T-cell (primary cell): ENCODE data around the gene STARD13. TPM values are rescaled to one million over a fixed set of nuclear protein-coding genes. Genes with fewer than 3 reads are reported as not detected.

ENCODE experiments used
- ATAC-seq, 4 experiments: fragments of 200-7000 bp in 3 of 4; fragments of 150-1000 bp in 1 of 4; cut with Tn5 transposase; replicated peaks in 1 of 4; 1 replicate in 3 of 4; 2 replicates in 1 of 4; pipeline ENCODE4 v1.10.0; 2021; ENCODE audit warnings: moderate library complexity in 3 of 4, mild to moderate bottlenecking in 2 of 4, moderate number of reproducible peaks in 1 of 4
- CTCF ChIA-PET, 2 donors: fragments of 300-600 bp; sonication (Branson Sonifier 250); formaldehyde crosslinking; loops; one replicate each; lab custom pipeline; 2022; ENCODE audit warnings: antibody characterized with exemption in 2 of 2; lab: Charles Lee
- POLR2A ChIA-PET, 2 donors: fragments of 300-600 bp; sonication (Branson Sonifier 250); formaldehyde crosslinking; loops; one replicate each; lab custom pipeline; 2022; ENCODE audit warnings: antibody characterized with exemption in 2 of 2; lab: Charles Lee
- DNase-seq, 35 experiments: peaks; one replicate each; pipeline versions ENCODE4 v3.0.0 to v3.0.0-alpha.2; 2013 to 2023
- H3K27ac ChIP-seq: one replicate; pipeline ENCODE4 v1.5.1; 2013; ENCODE audit warnings: low read length
- H3K27me3 ChIP-seq, 2 experiments: replicated peaks in 1 of 2; 1 replicate in 1 of 2; 2 replicates in 1 of 2; pipeline versions ENCODE4 v1.6.1 to v1.7.0; 2013; ENCODE audit warnings: low read length in 1 of 2, mixed read lengths in 1 of 2; ENCODE audit not compliant: control insufficient read depth in 2 of 2, insufficient read depth in 2 of 2; ENCODE audit errors: extremely low read depth in 1 of 2
- H3K36me3 ChIP-seq, 2 donors: 1 replicate in 1 of 2; 2 replicates in 1 of 2; pipeline versions ENCODE4 v1.6.1 to v1.7.0; 2013; ENCODE audit warnings: low read length in 1 of 2; ENCODE audit not compliant: control insufficient read depth in 2 of 2, insufficient read depth in 1 of 2; ENCODE audit errors: extremely low read depth in 1 of 2
- H3K4me1 ChIP-seq, 2 experiments: 1 replicate in 1 of 2; 2 replicates in 1 of 2; pipeline versions ENCODE4 v1.6.1 to v1.7.0; 2013; ENCODE audit warnings: low read length in 2 of 2, mixed read lengths in 1 of 2; ENCODE audit not compliant: insufficient read depth in 2 of 2, control insufficient read depth in 1 of 2; ENCODE audit errors: extremely low read depth in 1 of 2
- H3K4me3 ChIP-seq, 2 donors: 1 replicate in 1 of 2; 2 replicates in 1 of 2; pipeline versions ENCODE4 v1.5.1 to v1.7.0; 2013; ENCODE audit warnings: mild to moderate bottlenecking in 2 of 2, low read length in 1 of 2, moderate library complexity in 1 of 2; ENCODE audit not compliant: control insufficient read depth in 1 of 2; ENCODE audit errors: extremely low read depth in 1 of 2
- H3K9me3 ChIP-seq: 2 replicates; pipeline ENCODE4 v1.7.0; 2013
- H3K27ac Mint-ChIP-seq, 2 donors: one replicate each; pipeline ENCODE4 v1.8.0; 2020 to 2021; ENCODE audit warnings: mild to moderate bottlenecking in 2 of 2, mixed read lengths in 2 of 2
- H3K27me3 Mint-ChIP-seq, 2 donors: one replicate each; pipeline ENCODE4 v1.8.0; 2021 to 2022; ENCODE audit warnings: mixed read lengths in 2 of 2
- H3K36me3 Mint-ChIP-seq: one replicate; pipeline ENCODE4 v1.8.0; 2021; ENCODE audit warnings: mixed read lengths
- H3K4me1 Mint-ChIP-seq, 3 donors: one replicate each; pipeline ENCODE4 v1.8.0; 2020 to 2022; ENCODE audit warnings: mixed read lengths in 3 of 3, mild to moderate bottlenecking in 1 of 3
- H3K4me3 Mint-ChIP-seq, 3 donors: one replicate each; pipeline ENCODE4 v1.8.0; 2020 to 2022; ENCODE audit warnings: mild to moderate bottlenecking in 3 of 3, mixed read lengths in 3 of 3, moderate library complexity in 3 of 3
- H3K9me3 Mint-ChIP-seq, 3 donors: one replicate each; pipeline ENCODE4 v1.8.0; 2020 to 2022; ENCODE audit warnings: mixed read lengths in 3 of 3
- WGBS: methylation state at CpG from one replicate; pipeline ENCODE4 v1.1.5; 2013; ENCODE audit warnings: missing lambda C conversion rate; ENCODE audit not compliant: insufficient coverage; 5-methylcytosine and 5-hydroxymethylcytosine counted together
- total RNA-seq, 35 experiments: library from RNA in 6 of 35; stranded (reverse) in 6 of 35; fragments of 120-200 nt in 1 of 35; gene quantifications; one replicate each; pipeline versions ENCODE4 v1.2.1 to v1.2.4 and lab custom pipeline; 2013 to 2026

Gene STARD13
- total RNA-seq, 5 donors from 2014 or later (not counting 1 experiment from before 2014, with no cell fraction given), result 0.39 to 0.53 (median 0.44) TPM; not detected in 2

DNA sequence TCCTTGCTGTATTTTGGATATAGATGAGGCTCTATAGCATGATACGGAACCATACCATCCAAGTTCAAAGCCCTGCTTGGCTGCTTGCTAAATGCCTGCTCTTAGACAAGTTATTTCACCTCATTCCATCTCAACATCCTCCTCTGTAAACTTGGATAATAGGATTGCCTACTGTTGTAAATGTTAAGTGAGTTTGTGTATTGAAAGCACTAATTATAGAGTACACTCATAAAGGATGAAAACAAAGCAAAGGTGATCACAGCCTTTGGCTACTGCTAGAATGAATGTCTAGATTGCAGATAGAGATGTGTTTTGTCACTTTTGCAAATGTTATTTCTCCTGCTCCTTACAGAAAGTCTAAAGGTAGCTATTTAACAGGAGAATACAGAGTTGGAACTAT, 34.3 kb upstream of the STARD13 start:
- POLR2A ChIA-PET, result no interaction called here
- CTCF ChIA-PET, result no interaction called here
- H3K36me3 ChIP-seq, result no peaks in the 10 kb centered on the region
- Mint-ChIP-seq H3K4me3 (no peak overlapping the region), H3K36me3 (no peaks in the 10 kb centered on the region), H3K27ac (no peak overlapping the region), H3K27me3 (peaks cover 6 to 11% of the 10 kb centered on the region in 2 donors), H3K9me3 (peaks cover 0 to 7% (median 0%) of the 10 kb centered on the region in 3 donors), H3K4me1 (no peaks in the 10 kb centered on the region)
- H3K27me3 ChIP-seq, result no peaks in the 10 kb centered on the region
- DNase-seq (no peak), ATAC-seq (no peak)
- no peak overlapping the region for H3K4me3 ChIP-seq
- H3K4me1 ChIP-seq, result no peaks in the 10 kb centered on the region
- no peak overlapping the region for H3K27ac ChIP-seq
- H3K9me3 ChIP-seq, result no peaks in the 10 kb centered on the region
- no CpG with 5 or more reads among the region's 1 CpG for WGBS

DNA sequence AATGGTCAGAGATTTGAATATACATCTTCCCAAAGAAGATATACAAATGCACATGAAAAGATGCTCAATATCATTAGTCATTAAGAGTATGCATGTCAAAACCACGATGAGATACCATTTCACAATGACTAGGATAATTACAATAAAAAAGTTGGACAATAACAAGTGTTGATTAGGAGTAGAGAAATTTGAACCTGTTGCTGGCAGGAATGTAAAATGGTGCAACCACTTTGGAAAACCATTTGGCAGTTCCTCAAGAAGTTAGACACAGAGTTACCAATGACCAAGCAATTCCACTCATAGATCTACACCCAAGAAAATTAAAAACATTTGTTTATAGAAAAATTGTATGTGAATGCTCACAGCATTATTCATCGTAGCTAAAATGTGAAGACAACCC, 33.2 kb upstream of the STARD13 start:
- H3K36me3 Mint-ChIP-seq, result no peaks in the 10 kb centered on the region
- ChIA-PET POLR2A (no interaction called here), CTCF (no interaction called here)
- H3K4me3 ChIP-seq, result no peak overlapping the region
- H3K4me1 Mint-ChIP-seq, result no peaks in the 10 kb centered on the region
- H3K27me3 Mint-ChIP-seq, result peaks cover 6 to 11% of the 10 kb centered on the region in 2 donors
- DNase-seq, result no peak
- H3K4me1 ChIP-seq, result no peaks in the 10 kb centered on the region
- no peaks in the 10 kb centered on the region for H3K27me3 ChIP-seq
- no peak overlapping the region for H3K4me3 Mint-ChIP-seq
- no CpG with 5 or more reads among the region's 2 CpGs for WGBS
- no peak for ATAC-seq
- no peak overlapping the region for H3K27ac Mint-ChIP-seq
- no peaks in the 10 kb centered on the region for H3K36me3 ChIP-seq
- H3K27ac ChIP-seq, result no peak overlapping the region
- no peaks in the 10 kb centered on the region for H3K9me3 ChIP-seq
- peaks cover 0 to 7% (median 0%) of the 10 kb centered on the region in 3 donors for H3K9me3 Mint-ChIP-seq

GRCh38 chr13:33318037-33318436, 32.5 kb upstream of the STARD13 start:
- no CpG with 5 or more reads among the region's 3 CpGs for WGBS
- ChIA-PET CTCF (no interaction called here), POLR2A (no interaction called here)
- peaks cover 0 to 7% (median 0%) of the 10 kb centered on the region in 3 donors for H3K9me3 Mint-ChIP-seq
- H3K4me1 Mint-ChIP-seq, result no peaks in the 10 kb centered on the region
- H3K27ac Mint-ChIP-seq, result no peak overlapping the region
- no peak overlapping the region for H3K4me3 Mint-ChIP-seq
- DNase-seq, result no peak
- Histone ChIP-seq H3K4me1 (no peaks in the 10 kb centered on the region), H3K27me3 (no peaks in the 10 kb centered on the region), H3K27ac (no peak overlapping the region), H3K9me3 (no peaks in the 10 kb centered on the region), H3K4me3 (no peak overlapping the region), H3K36me3 (no peaks in the 10 kb centered on the region)
- no peak for ATAC-seq
- no peaks in the 10 kb centered on the region for H3K36me3 Mint-ChIP-seq
- peaks cover 4 to 15% of the 10 kb centered on the region in 2 donors for H3K27me3 Mint-ChIP-seq

GRCh38 chr13:33316890-33317289, 31.3 kb upstream of the STARD13 start:
- H3K4me3 Mint-ChIP-seq, result no peak overlapping the region
- POLR2A ChIA-PET, result no interaction called here
- DNase-seq (no peak), ATAC-seq (no peak)
- CTCF ChIA-PET, result no interaction called here
- H3K27me3 Mint-ChIP-seq, result peaks cover 4 to 15% of the 10 kb centered on the region in 2 donors
- H3K9me3 Mint-ChIP-seq, result peaks cover 0 to 7% (median 0%) of the 10 kb centered on the region in 3 donors
- Histone ChIP-seq H3K27me3 (no peaks in the 10 kb centered on the region), H3K9me3 (no peaks in the 10 kb centered on the region), H3K4me3 (no peak overlapping the region), H3K36me3 (no peaks in the 10 kb centered on the region), H3K27ac (no peak overlapping the region), H3K4me1 (no peaks in the 10 kb centered on the region)
- H3K36me3 Mint-ChIP-seq, result no peaks in the 10 kb centered on the region
- WGBS, result 33% methylated on average over 1 of the region's 1 CpG
- no peak overlapping the region for H3K27ac Mint-ChIP-seq
- no peaks in the 10 kb centered on the region for H3K4me1 Mint-ChIP-seq

- H3K27ac Mint-ChIP-seq, result no peak overlapping the region
- H3K9me3 ChIP-seq, result no peaks in the 10 kb centered on the region
- H3K27ac ChIP-seq, result no peak overlapping the region
- H3K9me3 Mint-ChIP-seq, result peaks cover 0 to 7% (median 0%) of the 10 kb centered on the region in 3 donors
- no peaks in the 10 kb centered on the region for H3K36me3 Mint-ChIP-seq
- H3K27me3 ChIP-seq, result peaks cover 0 to 5% of the 10 kb centered on the region in 2 experiments
- H3K27me3 Mint-ChIP-seq, result peaks cover 7 to 19% of the 10 kb centered on the region in 2 donors
- WGBS, result no CpG with 5 or more reads among the region's 1 CpG
- H3K36me3 ChIP-seq, result no peaks in the 10 kb centered on the region
- H3K4me1 Mint-ChIP-seq, result no peaks in the 10 kb centered on the region
- CTCF ChIA-PET, result no interaction called here
- DNase-seq (no peak), ATAC-seq (no peak)
- no peaks in the 10 kb centered on the region for H3K4me1 ChIP-seq
- POLR2A ChIA-PET, result no interaction called here
- H3K4me3 ChIP-seq, result no peak overlapping the region
- no peak overlapping the region for H3K4me3 Mint-ChIP-seq
Observed at GRCh38 chr13:33313504-33313903, 27.9 kb upstream of the STARD13 start.

DNA sequence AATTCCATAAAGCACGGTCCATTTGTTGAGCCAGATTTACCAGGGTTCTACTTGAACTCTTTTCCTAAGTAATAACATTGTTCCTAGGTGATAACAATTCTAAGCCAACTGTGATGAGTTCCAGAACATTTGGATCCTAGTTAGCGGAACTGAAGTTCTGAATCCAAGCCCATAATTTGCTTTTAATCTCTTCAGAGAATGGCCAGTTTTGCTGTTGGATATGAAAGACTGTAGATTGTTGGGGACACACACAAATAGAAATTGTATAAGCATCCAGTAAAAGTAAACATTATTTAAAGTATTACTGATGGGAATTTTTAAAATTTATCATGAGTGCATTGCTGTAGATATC, 27.3 kb upstream of the STARD13 start:
- no peak overlapping the region for H3K27ac ChIP-seq
- CTCF ChIA-PET, result no interaction called here
- no peak for DNase-seq
- H3K9me3 ChIP-seq, result no peaks in the 10 kb centered on the region
- ATAC-seq, result no peak
- POLR2A ChIA-PET, result no interaction called here
- Mint-ChIP-seq H3K9me3 (peaks cover 0 to 7% (median 0%) of the 10 kb centered on the region in 3 donors), H3K27me3 (peaks cover 7 to 19% of the 10 kb centered on the region in 2 donors), H3K36me3 (no peaks in the 10 kb centered on the region), H3K4me1 (no peaks in the 10 kb centered on the region), H3K4me3 (no peak overlapping the region), H3K27ac (no peak overlapping the region)
- H3K36me3 ChIP-seq, result no peaks in the 10 kb centered on the region
- WGBS, result no CpG with 5 or more reads among the region's 2 CpGs
- no peak overlapping the region for H3K4me3 ChIP-seq
- H3K4me1 ChIP-seq, result no peaks in the 10 kb centered on the region
- H3K27me3 ChIP-seq, result peaks cover 0 to 8% of the 10 kb centered on the region in 2 experiments
